ENCODE data around the gene NDUFAF8.

- TF ChIP-seq, protein P1, sequence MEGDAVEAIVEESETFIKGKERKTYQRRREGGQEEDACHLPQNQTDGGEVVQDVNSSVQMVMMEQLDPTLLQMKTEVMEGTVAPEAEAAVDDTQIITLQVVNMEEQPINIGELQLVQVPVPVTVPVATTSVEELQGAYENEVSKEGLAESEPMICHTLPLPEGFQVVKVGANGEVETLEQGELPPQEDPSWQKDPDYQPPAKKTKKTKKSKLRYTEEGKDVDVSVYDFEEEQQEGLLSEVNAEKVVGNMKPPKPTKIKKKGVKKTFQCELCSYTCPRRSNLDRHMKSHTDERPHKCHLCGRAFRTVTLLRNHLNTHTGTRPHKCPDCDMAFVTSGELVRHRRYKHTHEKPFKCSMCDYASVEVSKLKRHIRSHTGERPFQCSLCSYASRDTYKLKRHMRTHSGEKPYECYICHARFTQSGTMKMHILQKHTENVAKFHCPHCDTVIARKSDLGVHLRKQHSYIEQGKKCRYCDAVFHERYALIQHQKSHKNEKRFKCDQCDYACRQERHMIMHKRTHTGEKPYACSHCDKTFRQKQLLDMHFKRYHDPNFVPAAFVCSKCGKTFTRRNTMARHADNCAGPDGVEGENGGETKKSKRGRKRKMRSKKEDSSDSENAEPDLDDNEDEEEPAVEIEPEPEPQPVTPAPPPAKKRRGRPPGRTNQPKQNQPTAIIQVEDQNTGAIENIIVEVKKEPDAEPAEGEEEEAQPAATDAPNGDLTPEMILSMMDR (IDR thresholded peaks at IDR 0.05) = no peak
- TF ChIP-seq POLR2A (IDR thresholded peaks at IDR 0.05) = no peak
These were observed 6.0 kb downstream of the NDUFAF8 start for GRCh38 chr17:81245024-81245664.

Data from esophagus squamous epithelium (tissue), 4 donors.